K562 (cell line): ENCODE results near the gene HPD. TPM values are rescaled to one million over a fixed set of nuclear protein-coding genes. Genes with fewer than 3 reads are reported as not detected.

Experiments used
- ATF7 ChIP-seq: fragments of 450-650 bp; IDR thresholded peaks from 2 replicates; pipeline ENCODE4 v1.7.1; 2014; ENCODE audit warnings: mild to moderate bottlenecking, moderate library complexity
- CREB1 ChIP-seq, 2 experiments: sonication (generic) in 1 of 2; formaldehyde crosslinking in 1 of 2; IDR thresholded peaks; 2 replicates each; pipeline versions ENCODE4 v1.6.1 to v1.8.0; 2012 to 2022; ENCODE audit warnings: inconsistent platforms in 1 of 2, mild to moderate bottlenecking in 1 of 2, missing genetic modification reagents in 1 of 2, moderate library complexity in 1 of 2
- CXXC5 ChIP-seq: fragments of 250-450 bp; sonication (Bioruptor Pico); IDR thresholded peaks from 2 replicates; pipeline ENCODE4 v1.8.0; 2022; ENCODE audit warnings: inconsistent platforms, mild to moderate bottlenecking, moderate library complexity
- ERF ChIP-seq: fragments of 450-650 bp; formaldehyde crosslinking; IDR thresholded peaks from 2 replicates; pipeline ENCODE4 v1.4.0; 2020; ENCODE audit warnings: mild to moderate bottlenecking, mixed read lengths
- HES1 ChIP-seq: fragments of 450-650 bp; IDR thresholded peaks from 2 replicates; pipeline ENCODE4 v1.6.1; 2016; ENCODE audit warnings: low read depth, mild to moderate bottlenecking, moderate library complexity
- HMG20A ChIP-seq: fragments of 450-650 bp; formaldehyde crosslinking; conservative IDR thresholded peaks from 2 replicates; pipeline ENCODE4 v1.4.0; 2020; ENCODE audit warnings: mild to moderate bottlenecking, mixed read lengths
- KAT8 ChIP-seq: fragments of 450-650 bp; IDR thresholded peaks from 2 replicates; pipeline ENCODE4 v1.6.1; 2016; ENCODE audit warnings: low read depth, mild to moderate bottlenecking
- MYNN ChIP-seq, 2 experiments: sonication (generic); formaldehyde crosslinking in 1 of 2; IDR thresholded peaks; 2 replicates each; pipeline versions ENCODE4 v1.5.0 to v1.6.1; 2016 to 2020; ENCODE audit warnings: antibody characterized with exemption in 1 of 2, missing genetic modification reagents in 1 of 2
- NCOR1 ChIP-seq: fragments of 450-650 bp; IDR thresholded peaks from 2 replicates; pipeline ENCODE4 v1.6.1; 2016; ENCODE audit warnings: mild to moderate bottlenecking, moderate library complexity
- NR1H2 ChIP-seq: sonication (generic); formaldehyde crosslinking; IDR thresholded peaks from 2 replicates; pipeline ENCODE4 v1.4.0; 2020; ENCODE audit warnings: mild to moderate bottlenecking, missing genetic modification reagents
- NR2C2 ChIP-seq, 2 experiments: fragments of 200-800 bp in 1 of 2; sonication (Bioruptor generic) in 1 of 2; sonication (generic) in 1 of 2; formaldehyde crosslinking in 1 of 2; IDR thresholded peaks; 2 replicates each; pipeline versions ENCODE4 v1.6.1 to v1.8.0; 2016 to 2022; ENCODE audit warnings: mild to moderate bottlenecking in 1 of 2, missing compliant biosample characterization in 1 of 2, missing genetic modification characterization in 1 of 2, missing genetic modification reagents in 1 of 2
- PML ChIP-seq: IDR thresholded peaks from 2 replicates; pipeline ENCODE4 v1.6.1; 2012; ENCODE audit warnings: low read length, inconsistent platforms
- PRMT5 ChIP-seq: sonication (generic); formaldehyde crosslinking; IDR thresholded peaks from 2 replicates; pipeline ENCODE4 v1.5.0; 2020; ENCODE audit warnings: missing genetic modification reagents
- PTTG1 ChIP-seq: fragments of 450-650 bp; IDR thresholded peaks from 2 replicates; pipeline ENCODE4 v1.6.1; 2016; ENCODE audit warnings: low read depth, mild to moderate bottlenecking, missing genetic modification characterization, missing compliant biosample characterization
- ZBTB12 ChIP-seq: fragments of 250-450 bp; sonication (Bioruptor Pico); IDR thresholded peaks from 2 replicates; pipeline ENCODE4 v1.4.0; 2020
- ZC3H4 ChIP-seq: sonication (generic); formaldehyde crosslinking; IDR thresholded peaks from 2 replicates; pipeline ENCODE4 v1.9.0; 2021; ENCODE audit warnings: missing genetic modification reagents, borderline replicate concordance
- polyA plus RNA-seq, 8 experiments: library from polyadenylated mRNA; depleted of rRNA in 4 of 8; stranded (reverse) in 5 of 8; unstranded in 3 of 8; fragments of >200 nt; fragmentation: Nextera tagmentation in 2 of 8; fragmentation: Illumina TruSeq in 1 of 8; extraction: Ambion mirVana in 2 of 8; extraction: Trizol in 1 of 8; gene quantifications; 2 replicates each; pipeline versions ENCODE4 v1.2.1 to v1.2.3, GENCODE V29; 2011 to 2014; ENCODE audit warnings: inconsistent platforms in 1 of 8, missing spikeins in 1 of 8
- total RNA-seq, 7 experiments: library from RNA; depleted of rRNA in 6 of 7; stranded (reverse); fragments of >200 nt in 6 of 7; fragmentation: Illumina TruSeq in 2 of 7; extraction: Trizol in 2 of 7; gene quantifications; 2 replicates each; pipeline versions ENCODE4 v1.2.1 to v1.2.3, GENCODE V29; 2011 to 2021; ENCODE audit warnings: low replicate concordance in 1 of 7
- TF ChIP-seq, protein P1 (sequence below): fragments of 450-650 bp; formaldehyde crosslinking; IDR thresholded peaks from 2 replicates; pipeline ENCODE4 v1.4.0; 2020; ENCODE audit warnings: mild to moderate bottlenecking, moderate library complexity
- TF ChIP-seq, protein P2 (sequence below): fragments of 450-650 bp; IDR thresholded peaks from 2 replicates; pipeline ENCODE4 v1.6.1; 2016; ENCODE audit warnings: borderline replicate concordance

Gene HPD
- total and polyA plus RNA-seq, 9 of the 15 experiments (the other 6 are each of a cell fraction or from before 2014, with no cell fraction given): 0.06 to 0.29 (median 0.07) TPM; not detected in 4

GRCh38 chr12:121796855-121797751 is 61.6 kb downstream of the HPD start (continued):
- TF ChIP-seq HES1 (no peak), ERF (CRISPR knock-in tag) (peak; percentile 91), KAT8 (no peak), NR2C2 (CRISPR knock-in tag; IDR thresholded peaks at IDR 0.05) (peak; percentile 80), NR2C2 (tag; IDR thresholded peaks at IDR 0.05) (peak; percentile 87), ATF7 (peak; percentile 82), ZC3H4 (CRISPR knock-in tag) (no peak), NR1H2 (CRISPR knock-in tag) (0 out of 2 replicates have a peak, but pooled peaks have one; percentile 55), NCOR1 (peak; percentile 32), MYNN (IDR thresholded peaks at IDR 0.05) (peak; percentile 80), MYNN (CRISPR knock-in tag; IDR thresholded peaks at IDR 0.05) (no peak), PTTG1 (tag) (no peak), CXXC5 (CRISPR knock-in tag) (peak; percentile 82), ZBTB12 (CRISPR knock-in tag) (0 out of 2 replicates have a peak, but pooled peaks have one; percentile 11), CREB1 (IDR thresholded peaks at IDR 0.05) (peak; percentile 28; the same call in 1 of the 2 replicates), CREB1 (CRISPR knock-in tag; IDR thresholded peaks at IDR 0.05) (peak; percentile 76), HMG20A (CRISPR knock-in tag) (no peak), PRMT5 (CRISPR knock-in tag) (no peak), PML (no peak)
- TF ChIP-seq, protein P1, sequence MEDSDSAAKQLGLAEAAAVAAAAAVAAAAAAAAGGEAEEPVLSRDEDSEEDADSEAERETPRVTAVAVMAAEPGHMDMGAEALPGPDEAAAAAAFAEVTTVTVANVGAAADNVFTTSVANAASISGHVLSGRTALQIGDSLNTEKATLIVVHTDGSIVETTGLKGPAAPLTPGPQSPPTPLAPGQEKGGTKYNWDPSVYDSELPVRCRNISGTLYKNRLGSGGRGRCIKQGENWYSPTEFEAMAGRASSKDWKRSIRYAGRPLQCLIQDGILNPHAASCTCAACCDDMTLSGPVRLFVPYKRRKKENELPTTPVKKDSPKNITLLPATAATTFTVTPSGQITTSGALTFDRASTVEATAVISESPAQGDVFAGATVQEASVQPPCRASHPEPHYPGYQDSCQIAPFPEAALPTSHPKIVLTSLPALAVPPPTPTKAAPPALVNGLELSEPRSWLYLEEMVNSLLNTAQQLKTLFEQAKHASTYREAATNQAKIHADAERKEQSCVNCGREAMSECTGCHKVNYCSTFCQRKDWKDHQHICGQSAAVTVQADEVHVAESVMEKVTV: no peak
- TF ChIP-seq, protein P2, sequence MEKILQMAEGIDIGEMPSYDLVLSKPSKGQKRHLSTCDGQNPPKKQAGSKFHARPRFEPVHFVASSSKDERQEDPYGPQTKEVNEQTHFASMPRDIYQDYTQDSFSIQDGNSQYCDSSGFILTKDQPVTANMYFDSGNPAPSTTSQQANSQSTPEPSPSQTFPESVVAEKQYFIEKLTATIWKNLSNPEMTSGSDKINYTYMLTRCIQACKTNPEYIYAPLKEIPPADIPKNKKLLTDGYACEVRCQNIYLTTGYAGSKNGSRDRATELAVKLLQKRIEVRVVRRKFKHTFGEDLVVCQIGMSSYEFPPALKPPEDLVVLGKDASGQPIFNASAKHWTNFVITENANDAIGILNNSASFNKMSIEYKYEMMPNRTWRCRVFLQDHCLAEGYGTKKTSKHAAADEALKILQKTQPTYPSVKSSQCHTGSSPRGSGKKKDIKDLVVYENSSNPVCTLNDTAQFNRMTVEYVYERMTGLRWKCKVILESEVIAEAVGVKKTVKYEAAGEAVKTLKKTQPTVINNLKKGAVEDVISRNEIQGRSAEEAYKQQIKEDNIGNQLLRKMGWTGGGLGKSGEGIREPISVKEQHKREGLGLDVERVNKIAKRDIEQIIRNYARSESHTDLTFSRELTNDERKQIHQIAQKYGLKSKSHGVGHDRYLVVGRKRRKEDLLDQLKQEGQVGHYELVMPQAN: no peak; the same call in none of the 2 replicates
